ENCODE data around the gene TMEM131L.

- TF ChIP-seq POLR2A (IDR thresholded peaks at IDR 0.05; ENCODE audit: low read depth, low read length) = no peak
- no peak for TF ChIP-seq POLR2AphosphoS5 (IDR thresholded peaks at IDR 0.05; ENCODE audit: low read depth, low read length)
Measured at GRCh38 chr4:153418558-153418957, 47.6 kb upstream of the TMEM131L start.

Data from GM12892 (cell line).